ENCODE measurements around the gene RPUSD1.

Gene RPUSD1

GRCh38 chr16:741986-742629 is 46.1 kb downstream of the RPUSD1 start:
- DNase-seq = no peak

- DNase-seq = peak; percentile 92 to 94
Observed at GRCh38 chr16:740764-741505, 47.2 kb downstream of the RPUSD1 start, which contains the start of gene CIAO3. CIAO3 (minus strand) TSS chr16:740997; CDS start chr16:740985, 12 bp downstream.

GRCh38 chr16:740459-740763 is 47.8 kb downstream of the RPUSD1 start:
- no peak for DNase-seq

- DNase-seq = no peak
Observed at GRCh38 chr16:739560-740458, 48.4 kb downstream of the RPUSD1 start.

GRCh38 chr16:736936-737481 is 51.2 kb downstream of the RPUSD1 start:
- DNase-seq = no peak

- DNase-seq = peak; percentile 64 to 68
Observed at GRCh38 chr16:735982-736453, 52.2 kb downstream of the RPUSD1 start.

DNA sequence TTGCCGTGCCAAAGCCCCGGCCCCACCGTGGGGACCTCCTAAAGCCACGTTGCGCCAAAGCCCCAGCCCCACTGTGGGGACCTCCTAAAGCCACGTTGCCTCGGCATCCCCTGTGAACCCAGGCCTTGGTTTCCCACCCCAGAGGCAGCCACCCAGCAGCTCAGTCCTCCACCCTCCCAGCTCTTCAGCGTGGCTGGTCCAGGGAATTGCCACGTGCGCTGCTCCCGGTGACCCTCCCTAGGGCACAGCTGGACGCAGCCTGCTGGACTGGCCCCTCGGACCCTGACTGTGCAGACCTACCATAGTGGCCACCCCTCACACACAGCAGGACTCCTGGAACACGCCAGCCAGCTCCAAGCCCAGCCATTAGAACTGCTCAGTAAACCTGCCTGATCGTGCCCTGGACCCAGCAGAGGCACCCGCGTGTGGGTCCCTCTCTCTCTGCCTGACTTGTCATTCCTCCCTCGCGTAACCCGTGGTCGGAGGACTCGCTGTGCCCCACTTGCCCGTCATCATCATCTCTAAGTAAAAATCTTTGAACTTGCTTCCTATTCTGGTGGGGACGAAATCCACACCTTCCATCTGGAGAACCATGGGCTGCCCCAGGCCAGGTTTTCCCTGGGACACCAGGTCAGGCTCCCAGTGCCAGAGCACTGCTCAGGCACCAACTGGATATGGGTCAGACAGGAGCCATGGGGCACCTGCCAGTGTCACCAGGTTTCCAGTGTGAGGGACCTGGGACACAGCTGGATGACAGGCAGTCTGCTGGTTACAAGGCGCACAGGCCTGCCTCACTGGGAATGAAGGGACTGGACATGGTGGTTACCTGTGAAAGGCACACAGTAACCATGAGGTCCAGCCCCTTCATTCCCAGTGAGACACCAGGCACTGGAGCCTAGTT is 53.0 kb downstream of the RPUSD1 start:
- DNase-seq = no peak
